8988T (cell line): ENCODE measurements around the gene MICAL3.

ENCODE experiments used
- DNase-seq: peaks from one replicate; pipeline ENCODE4 v3.0.0; 2011

MICAL3 gene

GRCh38 chr22:17970201-17970708 lies 54.1 kb downstream of the MICAL3 start:
- no peak for DNase-seq

DNA sequence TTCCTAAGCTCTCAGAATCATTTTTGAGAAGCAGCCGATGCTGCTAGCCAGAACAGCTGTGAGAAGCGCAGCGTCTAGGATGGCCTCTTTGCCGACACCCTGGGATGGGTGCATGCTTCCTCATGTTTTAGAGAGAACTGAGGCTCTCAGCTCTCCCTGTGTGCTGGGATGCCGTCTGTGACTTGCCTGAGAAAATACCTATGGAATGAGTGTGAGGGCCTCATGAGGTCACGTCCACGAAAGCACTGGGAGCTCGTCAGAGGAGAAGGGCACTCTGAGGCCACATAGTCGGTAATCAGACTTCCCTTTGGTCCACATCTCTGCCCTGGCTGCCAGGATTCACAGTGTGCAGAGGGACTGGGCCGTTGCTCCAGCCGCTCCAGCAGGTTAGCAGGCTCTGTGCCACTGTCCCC lies 54.7 kb downstream of the MICAL3 start:
- DNase-seq = peak; percentile 48

- DNase-seq = no peak
These were observed 56.2 kb downstream of the MICAL3 start for GRCh38 chr22:17968126-17968525.

- no peak for DNase-seq
These were observed 58.0 kb downstream of the MICAL3 start for GRCh38 chr22:17966403-17966717.

DNA sequence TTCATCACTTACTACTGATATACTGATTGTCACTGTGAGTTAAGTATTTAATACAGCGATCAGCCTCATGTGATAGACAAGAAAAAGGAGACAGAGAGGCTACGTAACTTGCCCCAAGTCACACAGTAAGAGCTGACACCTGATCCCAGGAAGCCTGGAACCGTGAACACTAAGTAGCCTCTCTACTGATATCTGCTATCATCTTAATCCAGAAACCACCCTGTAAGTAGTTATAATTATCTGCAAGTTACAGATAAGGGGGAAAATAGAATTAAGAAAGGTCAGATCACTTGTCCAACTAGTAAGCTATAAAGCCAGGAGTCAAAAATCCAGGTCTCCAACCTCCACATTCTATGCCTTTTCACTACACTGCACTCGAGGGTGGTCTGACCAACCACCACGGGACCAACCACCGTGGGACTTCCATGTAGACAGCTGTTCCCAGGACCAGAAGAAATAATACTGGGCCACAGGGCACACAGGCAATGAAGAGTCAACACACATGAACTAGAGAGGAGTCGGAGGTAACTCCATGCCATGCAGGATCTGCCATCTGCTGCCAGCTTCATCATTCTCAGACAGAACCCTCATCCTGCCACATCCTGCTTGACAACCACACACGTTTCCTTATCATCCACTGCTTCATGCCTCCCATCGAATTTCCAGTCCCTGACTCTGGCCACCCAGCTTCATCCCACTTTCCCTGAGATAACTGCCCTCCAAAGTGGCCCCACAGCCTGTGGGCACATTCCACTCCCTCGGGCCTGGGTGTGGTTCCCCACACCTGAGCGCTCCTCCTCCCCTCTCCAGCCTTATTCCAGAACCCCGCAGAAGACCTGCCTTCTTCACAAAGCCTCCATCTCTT lies 58.6 kb downstream of the MICAL3 start:
- DNase-seq = no peak

GRCh38 chr22:17964643-17965042 lies 59.7 kb downstream of the MICAL3 start:
- DNase-seq = no peak

- no peak for DNase-seq
These were observed 60.2 kb downstream of the MICAL3 start for GRCh38 chr22:17964156-17964555.

DNA sequence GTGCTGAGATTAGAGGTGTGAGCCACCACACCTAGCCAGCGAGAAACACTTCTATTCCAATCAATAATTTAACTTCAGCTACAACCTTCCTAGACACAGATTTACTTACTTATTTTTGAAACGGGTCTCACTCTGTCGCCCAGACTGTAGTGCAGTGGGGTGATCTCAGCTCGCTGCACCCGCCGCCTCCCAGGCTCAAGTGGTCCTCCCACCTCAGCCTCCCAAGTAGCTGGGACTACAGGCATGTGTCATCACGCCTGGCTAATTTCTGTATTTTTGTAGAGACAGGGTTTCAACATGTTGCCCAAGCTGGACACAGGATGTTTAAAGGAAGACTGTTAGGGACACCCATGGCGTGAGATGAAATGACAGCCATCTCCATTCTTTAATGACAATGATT lies 61.3 kb downstream of the MICAL3 start:
- DNase-seq = no peak

DNA sequence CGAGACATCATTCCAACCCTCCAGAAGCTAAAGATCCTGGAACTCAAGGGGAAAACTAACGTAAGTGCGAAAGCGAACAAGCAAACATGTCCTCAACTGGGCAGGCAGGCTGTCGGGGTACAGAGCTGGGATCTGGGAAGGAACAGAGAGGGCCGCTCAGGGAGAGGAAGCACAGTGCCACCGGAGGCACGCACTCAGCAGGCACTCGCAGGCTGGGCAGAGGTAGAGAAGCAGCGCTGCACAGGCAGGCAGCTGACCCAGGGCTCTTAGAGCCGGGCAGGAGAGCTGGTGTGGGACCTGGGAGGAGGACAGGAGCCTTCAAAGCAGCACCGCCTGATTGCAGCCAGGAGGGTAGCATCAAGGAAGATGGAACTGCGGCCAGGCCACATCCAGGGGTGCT lies 62.2 kb downstream of the MICAL3 start:
- DNase-seq = no peak

- no peak for DNase-seq
These were observed 63.0 kb downstream of the MICAL3 start for GRCh38 chr22:17961446-17961729.

GRCh38 chr22:17960695-17961445 lies 63.5 kb downstream of the MICAL3 start:
- no peak for DNase-seq

DNA sequence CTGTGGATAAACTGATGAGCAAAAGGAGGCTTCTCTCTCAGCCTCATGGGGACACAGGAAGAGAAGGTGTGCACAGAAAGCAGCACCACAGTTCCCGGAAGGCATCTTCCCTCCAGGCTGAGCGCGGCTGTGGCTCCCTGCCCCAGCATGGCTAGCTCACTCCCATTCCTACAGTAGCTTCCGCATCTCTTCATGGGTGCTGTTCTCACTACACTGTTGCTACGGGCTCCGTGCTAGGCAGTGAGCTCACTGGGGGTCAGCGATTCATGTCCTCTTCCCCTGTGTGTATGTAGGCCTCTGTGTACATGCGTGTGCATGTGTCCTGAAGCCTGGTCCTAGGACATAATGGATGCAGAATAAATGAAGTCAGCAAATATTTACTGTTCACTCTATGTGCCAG lies 64.3 kb downstream of the MICAL3 start:
- DNase-seq = no peak

- DNase-seq = no peak
These were observed 66.2 kb downstream of the MICAL3 start for GRCh38 chr22:17958166-17958565.

DNA sequence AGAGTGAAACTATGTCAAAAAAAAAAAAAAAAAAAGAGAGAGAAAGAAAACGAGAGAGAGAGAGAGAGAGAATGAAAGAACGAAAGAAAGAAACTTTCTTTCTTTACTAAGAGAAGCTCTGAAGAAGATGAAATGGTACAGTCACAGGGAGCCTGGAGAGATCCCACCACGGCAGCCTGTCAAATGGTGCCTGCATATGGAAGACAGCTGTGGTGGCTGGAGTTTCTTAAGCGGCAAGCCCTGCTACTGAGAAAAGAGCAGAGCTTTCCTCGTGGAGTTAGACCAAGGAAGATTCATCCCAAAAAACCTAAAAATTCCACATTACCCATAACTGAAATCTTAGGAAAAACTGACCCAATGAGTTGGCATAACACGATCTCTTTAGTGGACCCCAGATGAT lies 66.7 kb downstream of the MICAL3 start:
- no peak for DNase-seq

DNA sequence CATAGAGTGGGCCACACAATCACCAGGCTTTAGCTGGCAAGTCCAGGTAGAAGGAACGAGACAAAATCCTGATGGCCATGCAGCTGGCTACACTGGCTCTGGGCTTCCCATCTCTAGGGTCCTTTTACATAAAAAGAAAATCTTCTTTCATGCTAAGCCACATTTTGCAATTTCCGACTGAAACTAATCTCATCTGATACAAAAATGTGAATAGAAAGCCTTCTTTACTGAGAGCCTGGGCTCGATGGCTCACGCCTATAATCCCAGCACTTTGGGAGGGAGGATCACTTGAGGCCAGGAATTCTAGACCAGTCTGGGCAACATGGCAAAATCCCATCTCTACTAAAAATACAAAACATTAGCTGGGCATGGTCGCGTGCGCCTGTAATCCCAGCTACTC lies 67.2 kb downstream of the MICAL3 start:
- no peak for DNase-seq

- no peak for DNase-seq
These were observed 67.7 kb downstream of the MICAL3 start for GRCh38 chr22:17956630-17957029.

DNA sequence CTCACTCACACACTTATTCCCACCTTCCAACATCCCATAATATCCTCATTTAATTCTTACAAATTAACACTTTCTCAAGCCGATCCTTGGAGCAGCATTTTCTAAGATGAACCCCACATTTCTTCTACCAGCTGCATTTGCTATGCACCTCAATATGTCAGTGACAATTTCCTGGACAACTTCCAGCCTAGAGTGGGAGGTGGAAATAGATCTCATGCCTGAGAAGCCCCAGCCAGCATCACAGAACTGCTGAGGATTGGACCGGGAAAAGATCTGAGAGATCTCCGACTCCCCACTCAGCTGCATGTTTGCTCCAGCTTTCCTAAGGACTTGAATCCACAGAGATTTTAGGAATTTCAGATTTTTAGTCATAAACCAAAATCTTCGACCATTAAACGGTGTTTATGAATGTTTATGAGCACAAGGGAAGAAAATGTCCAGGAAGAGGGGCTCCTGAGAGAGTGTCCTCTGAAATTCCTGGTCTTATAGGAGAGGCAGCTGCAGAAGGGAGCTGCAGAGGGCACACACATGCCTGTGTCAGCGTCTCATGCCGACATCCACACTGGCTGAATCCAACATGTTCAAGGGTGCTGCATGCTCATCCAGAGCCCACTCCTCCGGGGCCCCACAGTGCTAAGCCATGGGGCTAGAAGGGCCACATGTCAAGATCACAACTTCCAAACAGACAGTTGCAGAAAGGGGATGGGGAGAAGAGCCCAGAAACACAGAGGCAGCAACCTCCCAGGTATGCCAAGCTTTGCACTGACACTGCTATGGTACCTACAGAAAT lies 68.6 kb downstream of the MICAL3 start:
- no peak for DNase-seq

DNA sequence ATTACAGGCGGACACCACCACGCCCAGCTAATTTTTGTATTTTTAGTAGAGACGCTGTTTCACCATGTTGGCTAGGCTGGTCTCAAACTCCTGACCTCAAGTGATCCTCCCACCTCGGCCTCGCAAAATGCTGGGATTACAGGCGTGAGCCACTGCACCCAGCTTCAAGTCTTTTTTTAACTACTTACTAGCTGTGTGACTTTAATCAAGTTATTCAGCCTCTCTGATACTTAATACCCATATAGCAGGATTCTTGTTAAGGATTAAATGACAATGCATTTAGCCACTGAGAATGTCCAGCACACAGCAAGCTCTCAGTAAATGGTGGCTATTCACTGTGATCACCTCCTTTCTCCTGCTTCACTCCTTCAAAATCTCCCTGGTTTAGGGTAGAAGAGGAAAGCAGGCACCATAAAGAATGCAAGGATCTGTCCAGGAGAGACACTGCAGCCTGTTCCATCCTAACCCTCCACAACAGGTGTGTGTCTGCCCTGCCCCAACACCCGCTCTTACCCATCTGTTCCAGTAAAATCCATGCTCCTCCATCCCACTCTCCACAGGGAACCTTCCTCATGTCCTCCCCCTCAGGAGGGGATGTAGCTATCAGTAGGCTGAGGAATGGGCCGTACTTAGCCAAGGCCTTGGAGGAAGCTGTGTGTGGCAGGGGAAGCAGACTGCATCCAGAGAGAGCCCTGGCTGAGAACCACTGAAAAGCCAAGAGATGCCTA lies 69.3 kb downstream of the MICAL3 start:
- no peak for DNase-seq

GRCh38 chr22:17954200-17954859 lies 70.0 kb downstream of the MICAL3 start:
- DNase-seq = no peak

- no peak for DNase-seq
These were observed 71.2 kb downstream of the MICAL3 start for GRCh38 chr22:17953147-17953546.

- DNase-seq = no peak
These were observed 72.0 kb downstream of the MICAL3 start for GRCh38 chr22:17952273-17952801.

DNA sequence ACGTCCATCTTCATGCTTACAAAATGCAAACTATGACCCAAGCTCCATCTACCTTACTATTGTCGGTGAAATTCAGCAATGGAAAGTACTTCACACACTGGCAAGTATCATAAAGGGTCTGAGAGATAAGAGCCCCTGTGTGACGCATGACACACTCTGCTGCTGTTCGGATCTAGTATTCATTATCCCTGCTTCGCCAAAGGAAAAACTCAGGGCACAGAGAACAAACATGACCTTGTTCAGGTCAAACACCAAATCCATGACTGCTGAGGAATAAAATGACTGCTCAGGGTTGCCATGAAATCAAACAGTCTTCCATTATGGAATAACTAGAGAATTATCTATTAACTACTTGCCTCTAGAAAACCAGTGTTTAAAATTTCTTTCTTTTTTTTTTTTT lies 73.0 kb downstream of the MICAL3 start:
- no peak for DNase-seq
